GM21447 (cell line): ENCODE measurements around the gene CPA5.
"Not testable (repeated sequence)": the region's sequence is repeated elsewhere in the genome, so short reads cannot be mapped to it uniquely, and the experiment has no call there.

Source experiments
- ATAC-seq: cut with Tn5 transposase; IDR thresholded peaks from one replicate; pipeline ENCODE4 v1.9.1; 2021; ENCODE audit not compliant: unreplicated experiment

CPA5 gene, protein sequence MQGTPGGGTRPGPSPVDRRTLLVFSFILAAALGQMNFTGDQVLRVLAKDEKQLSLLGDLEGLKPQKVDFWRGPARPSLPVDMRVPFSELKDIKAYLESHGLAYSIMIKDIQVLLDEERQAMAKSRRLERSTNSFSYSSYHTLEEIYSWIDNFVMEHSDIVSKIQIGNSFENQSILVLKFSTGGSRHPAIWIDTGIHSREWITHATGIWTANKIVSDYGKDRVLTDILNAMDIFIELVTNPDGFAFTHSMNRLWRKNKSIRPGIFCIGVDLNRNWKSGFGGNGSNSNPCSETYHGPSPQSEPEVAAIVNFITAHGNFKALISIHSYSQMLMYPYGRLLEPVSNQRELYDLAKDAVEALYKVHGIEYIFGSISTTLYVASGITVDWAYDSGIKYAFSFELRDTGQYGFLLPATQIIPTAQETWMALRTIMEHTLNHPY

DNA sequence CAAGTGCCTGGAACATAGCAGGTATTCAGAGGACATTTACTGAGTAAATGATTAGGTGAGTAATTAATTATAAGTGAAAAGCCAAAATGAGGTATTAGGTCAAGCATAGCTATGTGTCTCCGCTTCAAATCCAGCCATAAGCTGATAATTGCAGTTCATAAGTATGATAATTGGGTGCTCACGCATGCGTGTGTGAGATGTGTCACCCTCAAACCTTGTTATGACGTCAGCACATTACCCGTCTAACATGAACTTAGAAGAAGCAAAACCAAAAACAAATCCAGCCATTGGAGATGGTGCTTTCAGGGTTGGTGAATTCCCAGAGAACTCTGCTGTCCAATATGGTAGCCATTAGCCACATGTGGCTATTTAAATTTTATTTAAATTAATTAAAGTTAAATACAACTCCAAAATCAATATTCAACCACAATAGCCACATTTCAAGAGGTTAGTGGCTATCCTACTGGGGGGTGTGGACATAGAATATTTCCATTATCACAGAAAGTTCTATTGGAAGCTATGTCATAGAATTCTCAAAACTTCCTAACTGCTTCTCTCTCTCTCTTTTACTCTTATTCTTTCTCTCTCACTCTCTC lies at the start of gene CPA5:
CPA5 (plus strand) TSS at position 546 of the 596 bp plus-strand sequence. CDS start 1,670 bp downstream, outside the sequence.
- no peak for ATAC-seq

GRCh38 chr7:130296221-130296951 lies 48.2 kb upstream of the CPA5 start:
- no peak for ATAC-seq

- no peak for ATAC-seq
These were observed 46.7 kb upstream of the CPA5 start for GRCh38 chr7:130297628-130298543.

DNA sequence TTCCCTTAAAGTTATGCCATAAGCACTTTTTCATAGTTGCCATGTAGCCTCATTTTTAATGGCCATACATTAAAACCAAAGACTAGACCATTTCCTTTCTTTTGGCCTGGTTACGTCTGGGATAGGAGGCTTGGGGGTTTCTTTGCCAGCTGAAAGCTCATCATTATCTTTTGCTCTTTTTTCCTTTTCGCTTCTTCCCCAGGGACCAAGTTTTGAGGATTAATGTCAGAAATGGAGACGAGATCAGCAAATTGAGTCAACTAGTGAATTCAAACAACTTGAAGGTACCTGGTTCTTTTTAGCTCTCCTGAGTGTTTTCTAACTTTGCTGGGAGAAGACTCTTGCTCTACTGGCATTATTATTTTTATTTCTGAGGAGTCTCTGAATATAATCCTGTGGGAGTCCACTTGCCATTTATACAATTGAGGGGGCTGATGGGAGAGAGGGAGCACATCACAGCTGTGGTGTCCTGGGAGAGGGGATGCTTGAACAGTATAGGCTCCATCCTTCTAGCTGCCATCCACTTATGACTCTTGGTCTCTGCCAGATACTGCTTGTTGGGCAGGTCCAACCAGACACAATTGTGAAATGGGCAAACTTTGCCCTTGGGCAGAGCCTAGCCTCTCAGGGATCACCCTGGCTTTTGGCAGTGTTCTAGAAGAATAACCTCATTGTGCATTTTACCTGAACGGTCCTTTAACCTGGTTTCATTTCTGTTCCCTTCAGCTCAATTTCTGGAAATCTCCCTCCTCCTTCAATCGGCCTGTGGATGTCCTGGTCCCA lies 45.9 kb upstream of the CPA5 start:
- no peak for ATAC-seq

DNA sequence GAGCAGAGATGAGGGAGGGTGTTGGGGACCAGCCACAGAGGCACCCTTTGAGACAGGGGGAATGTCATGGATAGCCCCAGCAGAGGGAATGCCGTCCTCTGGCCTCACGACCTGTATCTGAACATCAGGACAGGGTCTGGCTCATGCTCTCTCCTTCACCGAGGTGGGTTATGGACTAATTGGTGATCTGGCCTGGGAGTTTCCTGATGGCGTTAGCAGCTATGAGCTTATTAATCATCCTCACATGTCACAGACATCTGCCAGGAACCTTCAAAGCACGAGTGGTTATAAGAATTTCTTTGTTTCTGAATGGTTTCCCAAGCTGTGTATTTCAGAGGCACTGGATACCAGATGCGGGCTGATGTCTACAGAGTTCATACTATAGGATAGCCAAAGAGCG lies 44.8 kb upstream of the CPA5 start:
- ATAC-seq: no peak

DNA sequence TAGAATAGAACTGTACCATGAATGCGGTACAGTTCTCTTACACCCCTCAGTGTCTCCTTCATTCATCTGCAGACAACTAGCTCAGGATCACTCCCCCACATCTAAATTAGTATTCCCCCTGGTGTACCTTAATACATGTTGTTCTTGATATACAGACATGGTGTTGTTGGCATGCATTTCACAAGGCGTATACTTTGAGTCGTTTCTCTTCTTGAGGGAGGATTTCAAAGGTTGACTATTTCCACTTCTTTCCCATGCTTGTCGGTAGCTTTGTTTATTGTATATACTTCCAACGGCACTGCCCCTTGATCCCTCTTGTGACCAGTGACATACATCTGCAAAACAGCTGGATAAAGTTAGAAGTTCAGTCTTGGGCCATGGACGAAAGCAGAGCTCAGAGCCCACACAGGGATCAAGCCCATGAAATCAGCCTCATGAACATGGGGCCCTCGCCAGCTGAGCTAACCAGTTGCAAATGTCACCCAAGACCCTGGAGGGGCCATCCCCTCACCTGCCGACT lies 43.1 kb upstream of the CPA5 start:
- no peak for ATAC-seq

GRCh38 chr7:130302649-130303048 lies 42.0 kb upstream of the CPA5 start:
- no peak for ATAC-seq

DNA sequence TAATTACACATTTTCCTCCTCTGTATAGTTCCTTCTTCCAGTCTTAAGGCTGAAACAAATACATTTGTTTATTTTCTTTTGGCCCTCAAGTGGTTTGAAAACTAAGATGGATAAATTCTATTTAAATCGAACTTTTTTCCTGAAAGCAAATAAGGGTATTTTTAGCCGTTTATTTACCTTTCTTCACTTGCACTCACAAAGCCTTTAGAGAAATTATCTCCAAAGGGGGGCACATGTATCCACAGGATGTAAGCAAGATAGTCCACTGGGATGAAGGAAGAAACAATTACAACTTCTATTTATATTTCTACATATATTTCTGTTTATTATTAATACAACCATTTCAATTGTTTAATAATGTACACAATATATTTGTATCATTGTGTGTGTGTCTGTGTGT lies 41.5 kb upstream of the CPA5 start:
- ATAC-seq: no peak

DNA sequence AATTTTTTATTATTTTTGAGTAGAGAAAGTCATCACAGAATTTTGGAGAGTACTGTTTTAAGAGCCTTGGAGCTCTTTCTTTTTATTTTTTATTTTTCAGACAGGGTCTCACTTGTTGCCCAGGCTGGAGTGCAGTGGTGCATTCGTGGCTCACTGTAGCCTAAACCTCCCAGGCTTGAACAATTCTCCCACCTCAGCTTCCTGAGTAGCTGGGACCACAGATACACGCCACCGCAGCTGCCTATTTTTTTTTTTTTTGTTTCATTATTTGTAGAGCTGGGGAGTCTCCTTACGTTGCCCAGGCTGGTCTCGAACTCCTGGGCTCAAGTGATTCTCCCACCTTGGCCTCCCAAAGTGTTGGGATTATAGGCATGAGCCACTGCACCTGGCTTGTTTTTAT lies 41.1 kb upstream of the CPA5 start:
- ATAC-seq: no peak

DNA sequence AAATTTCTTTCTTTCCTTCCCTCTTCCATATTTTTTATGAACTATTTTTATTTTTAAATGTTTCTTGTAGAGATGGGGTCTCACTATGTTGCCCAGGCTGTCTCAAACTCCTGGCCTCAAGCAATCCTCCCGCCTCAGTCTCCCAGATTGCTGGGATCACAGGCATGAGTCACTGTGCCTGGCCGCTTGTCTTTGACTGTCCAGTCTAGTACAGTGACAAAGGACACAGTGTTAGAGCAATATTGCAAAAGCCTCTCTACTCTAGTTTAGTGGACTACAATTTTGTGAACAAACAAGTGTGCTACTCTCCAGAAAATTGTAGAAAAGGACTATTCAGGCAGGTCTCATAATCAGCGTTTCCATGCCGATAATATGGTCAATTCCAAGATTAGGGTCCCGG lies 40.6 kb upstream of the CPA5 start:
- no peak for ATAC-seq

DNA sequence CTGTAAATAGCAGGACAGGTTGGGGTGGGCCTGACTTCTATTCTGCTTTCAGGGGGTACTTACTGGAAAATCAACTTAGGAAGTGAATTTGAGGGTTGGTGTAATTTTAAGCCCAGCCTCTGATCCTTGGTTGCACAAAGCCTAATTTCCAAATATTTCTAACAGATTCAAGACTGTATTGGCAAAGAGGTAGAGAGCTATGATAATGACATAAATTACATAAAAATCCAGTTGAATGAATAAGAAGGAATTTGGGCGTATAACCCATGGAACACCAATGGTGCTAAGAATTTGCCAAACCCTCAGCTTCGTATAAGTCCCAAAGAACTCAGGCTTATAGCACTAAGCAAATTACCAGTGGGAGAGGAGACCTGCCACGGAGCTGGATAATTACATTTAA lies 39.7 kb upstream of the CPA5 start:
- no peak for ATAC-seq

GRCh38 chr7:130305433-130306042 lies 39.1 kb upstream of the CPA5 start:
- no peak for ATAC-seq

DNA sequence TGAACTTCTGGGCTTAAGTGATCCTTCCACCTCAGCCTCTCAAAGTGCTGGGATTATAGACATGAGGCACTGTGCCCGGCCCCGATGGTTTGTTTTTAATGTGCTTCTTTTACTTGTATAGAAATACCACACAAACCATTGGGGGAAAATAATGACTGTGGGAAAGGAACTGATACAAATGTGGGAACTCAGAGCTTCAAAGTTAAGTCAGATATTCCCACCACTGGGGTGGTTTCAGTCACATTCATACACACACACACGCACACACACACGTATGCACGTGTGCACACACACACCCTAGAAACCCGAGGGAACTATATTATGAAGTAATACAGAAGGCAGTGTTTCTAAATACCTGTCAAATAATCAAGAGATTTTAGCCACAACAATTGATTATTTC lies 34.6 kb upstream of the CPA5 start:
- no peak for ATAC-seq

GRCh38 chr7:130314305-130314704 lies 30.3 kb upstream of the CPA5 start:
- ATAC-seq: no peak

GRCh38 chr7:130319541-130319940 lies 25.1 kb upstream of the CPA5 start:
- no peak for ATAC-seq

- not testable (repeated sequence) for ATAC-seq
These were observed 22.9 kb upstream of the CPA5 start for GRCh38 chr7:130321542-130322229.

- no peak for ATAC-seq
These were observed 22.0 kb upstream of the CPA5 start for GRCh38 chr7:130322615-130323014.

- ATAC-seq: no peak
These were observed 20.2 kb upstream of the CPA5 start for GRCh38 chr7:130324306-130324943.
